Measurements from ENCODE around the gene MPDU1.

MPDU1 gene

DNA sequence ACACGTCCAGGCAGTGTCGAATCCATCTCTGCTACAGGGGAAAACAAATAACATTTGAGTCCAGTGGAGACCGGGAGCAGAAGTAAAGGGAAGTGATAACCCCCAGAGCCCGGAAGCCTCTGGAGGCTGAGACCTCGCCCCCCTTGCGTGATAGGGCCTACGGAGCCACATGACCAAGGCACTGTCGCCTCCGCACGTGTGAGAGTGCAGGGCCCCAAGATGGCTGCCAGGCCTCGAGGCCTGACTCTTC, 11.4 kb upstream of the MPDU1 start:
- H3K4me1 ChIP-seq = peaks cover 12% of the 10 kb centered on the region
- DNase-seq (ENCODE audit: low spot score in 2 of 2) = no peak
- in situ Hi-C loops (cut with MboI; ENCODE audit: low sequenced_read_pairs) = no loop called here
- peak overlapping the region; percentile 99 for H3K4me3 ChIP-seq
- no peaks in the 10 kb centered on the region for H3K27me3 ChIP-seq (ENCODE audit: low read depth)
- H3K36me3 ChIP-seq (replicated peaks) = peaks cover 79% of the 10 kb centered on the region
- no peaks in the 10 kb centered on the region for H3K9me3 ChIP-seq

DNA sequence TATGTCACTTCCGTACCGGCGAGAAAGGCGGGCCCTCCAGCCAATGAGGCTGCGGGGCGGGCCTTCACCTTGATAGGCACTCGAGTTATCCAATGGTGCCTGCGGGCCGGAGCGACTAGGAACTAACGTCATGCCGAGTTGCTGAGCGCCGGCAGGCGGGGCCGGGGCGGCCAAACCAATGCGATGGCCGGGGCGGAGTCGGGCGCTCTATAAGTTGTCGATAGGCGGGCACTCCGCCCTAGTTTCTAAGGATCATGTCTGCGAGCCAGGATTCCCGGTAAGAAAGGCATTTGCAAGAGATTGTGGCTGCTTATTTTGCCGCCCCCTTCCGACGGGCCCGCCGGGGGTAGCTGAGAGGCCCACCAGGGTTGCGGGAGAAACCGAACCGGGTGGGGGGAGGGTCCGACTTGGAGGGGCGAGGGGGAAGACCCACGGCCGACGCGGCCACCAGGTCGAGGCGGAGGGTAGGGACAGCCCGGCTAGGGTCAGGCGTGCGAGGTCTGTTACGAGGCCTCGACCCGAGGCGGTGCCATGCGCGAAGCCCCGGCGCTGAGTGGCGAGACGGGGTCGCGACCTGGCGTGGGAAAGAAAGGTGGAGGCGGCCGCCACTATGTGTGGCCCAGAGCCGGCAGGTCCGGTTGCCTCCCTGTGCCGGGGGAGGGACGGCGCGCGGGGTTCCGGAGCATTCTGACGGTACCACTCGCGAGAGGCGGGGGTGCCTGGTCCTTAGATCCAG, 10.9 kb upstream of the MPDU1 start:
- Histone ChIP-seq H3K36me3 (replicated peaks) (peaks cover 79% of the 10 kb centered on the region), H3K4me3 (peak overlapping the region; percentile 99), H3K4me1 (peaks cover 12% of the 10 kb centered on the region), H3K27me3 (ENCODE audit: low read depth) (no peaks in the 10 kb centered on the region), H3K9me3 (no peaks in the 10 kb centered on the region)
- in situ Hi-C loops (cut with MboI; ENCODE audit: low sequenced_read_pairs) = no loop called here
- DNase-seq (ENCODE audit: low spot score in 2 of 2) = peak; percentile 98 to 99

DNA sequence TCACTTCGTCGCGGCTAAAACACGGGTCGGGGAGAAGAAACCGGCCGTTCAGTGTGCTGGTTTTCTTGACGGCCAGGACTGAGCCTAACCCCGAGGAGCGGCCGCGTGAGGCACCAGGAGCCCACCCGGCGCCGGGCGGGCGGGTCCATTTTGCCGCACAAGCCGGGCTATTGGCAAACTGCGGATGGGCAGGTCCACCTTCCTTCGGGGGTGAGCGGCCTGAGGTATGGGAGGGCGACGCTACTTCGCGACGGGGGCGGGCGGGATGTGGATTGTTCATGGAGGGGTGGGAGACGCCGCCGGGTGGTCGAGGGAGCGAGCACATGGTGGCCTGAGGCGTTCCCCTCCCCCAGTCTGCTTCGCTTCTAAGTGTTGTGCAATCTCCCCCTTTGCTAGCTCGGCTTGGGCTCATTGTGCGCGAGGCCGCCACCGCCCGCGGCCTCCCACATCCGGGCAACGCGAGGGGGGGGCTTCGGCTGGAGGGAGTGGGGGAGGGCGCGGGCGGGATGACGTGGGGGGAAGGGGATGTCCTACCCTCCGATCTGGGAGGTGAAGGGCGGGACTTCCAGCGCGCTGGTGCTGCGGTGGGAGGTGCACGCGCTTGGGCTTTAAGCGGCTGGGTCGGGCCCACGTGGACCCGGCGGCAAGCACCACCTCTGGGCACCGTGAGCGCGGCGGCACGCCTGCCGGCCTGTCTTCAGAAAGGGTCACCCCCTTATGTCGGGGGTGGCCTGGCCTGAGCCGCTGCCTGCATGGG, 10.2 kb upstream of the MPDU1 start:
- peaks cover 82% of the 10 kb centered on the region for H3K36me3 ChIP-seq (replicated peaks)
- H3K27me3 ChIP-seq (ENCODE audit: low read depth) = no peaks in the 10 kb centered on the region
- H3K9me3 ChIP-seq = no peaks in the 10 kb centered on the region
- peaks cover 12% of the 10 kb centered on the region for H3K4me1 ChIP-seq
- peak; percentile 74 to 90 for DNase-seq (ENCODE audit: low spot score in 2 of 2)
- peak overlapping the region; percentile 99 for H3K4me3 ChIP-seq
- in situ Hi-C loops (cut with MboI; ENCODE audit: low sequenced_read_pairs) = no loop called here

DNA sequence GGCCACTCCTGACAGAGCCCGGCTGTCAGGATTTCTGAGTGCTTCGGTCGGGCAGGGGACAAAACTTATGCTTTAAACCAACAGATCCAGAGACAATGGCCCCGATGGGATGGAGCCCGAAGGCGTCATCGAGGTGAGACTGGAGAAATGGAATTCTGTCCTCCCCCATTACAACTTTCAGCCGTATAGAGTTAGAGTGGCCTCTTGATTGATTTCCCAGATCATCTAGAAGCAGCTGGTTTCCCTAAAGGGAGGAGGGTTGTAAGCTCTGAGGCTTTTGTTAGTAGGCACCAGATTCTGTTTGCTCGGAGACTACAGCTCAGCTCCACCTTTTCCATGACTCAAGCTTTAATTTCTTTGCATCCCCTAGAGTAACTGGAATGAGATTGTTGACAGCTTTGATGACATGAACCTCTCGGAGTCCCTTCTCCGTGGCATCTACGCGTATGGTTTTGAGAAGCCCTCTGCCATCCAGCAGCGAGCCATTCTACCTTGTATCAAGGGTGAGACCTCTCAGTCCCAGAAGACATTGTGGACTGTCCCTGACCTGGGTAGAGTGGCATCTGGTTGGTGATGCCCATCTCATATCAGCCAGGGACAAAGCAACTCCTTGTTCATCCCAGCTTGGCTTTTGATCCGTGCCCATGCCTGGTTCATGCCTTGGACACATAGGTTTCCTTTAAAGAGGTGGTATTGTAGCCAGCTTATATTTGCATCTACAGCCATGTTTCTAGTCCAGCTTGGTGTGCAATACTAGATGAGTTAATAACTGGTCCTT, 9.3 kb upstream of the MPDU1 start:
- in situ Hi-C loops (cut with MboI; ENCODE audit: low sequenced_read_pairs) = no loop called here
- Histone ChIP-seq H3K9me3 (no peaks in the 10 kb centered on the region), H3K27me3 (ENCODE audit: low read depth) (no peaks in the 10 kb centered on the region), H3K36me3 (replicated peaks) (peaks cover 86% of the 10 kb centered on the region), H3K4me1 (peaks cover 12% of the 10 kb centered on the region), H3K4me3 (peak overlapping the region; percentile 99)
- no peak for DNase-seq (ENCODE audit: low spot score in 2 of 2)

DNA sequence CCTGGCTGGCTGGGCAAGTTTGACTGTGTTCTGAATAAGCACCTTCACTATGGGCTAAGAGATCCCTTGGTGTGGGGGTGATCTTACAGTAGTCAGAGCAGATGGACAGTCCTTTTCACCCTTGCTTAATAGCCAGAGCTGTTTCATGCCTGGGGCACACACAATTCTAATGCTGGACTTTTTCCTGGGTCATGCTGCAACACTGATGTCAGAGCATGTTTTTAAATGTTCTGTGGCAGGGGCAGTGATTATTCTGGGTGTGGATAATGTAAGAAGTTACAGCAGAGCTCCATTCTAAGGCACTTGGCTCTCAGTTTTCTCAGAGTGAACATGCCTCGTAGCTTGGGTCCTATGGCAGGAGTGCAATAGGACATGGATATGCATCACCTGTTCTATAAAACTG, 8.2 kb upstream of the MPDU1 start:
- in situ Hi-C loops (cut with MboI; ENCODE audit: low sequenced_read_pairs) = no loop called here
- H3K27me3 ChIP-seq (ENCODE audit: low read depth) = no peaks in the 10 kb centered on the region
- no peaks in the 10 kb centered on the region for H3K9me3 ChIP-seq
- DNase-seq (ENCODE audit: low spot score in 2 of 2) = no peak
- peaks cover 12% of the 10 kb centered on the region for H3K4me1 ChIP-seq
- H3K4me3 ChIP-seq = peak overlapping the region; percentile 99; the same call in 1 of the 2 replicates
- H3K36me3 ChIP-seq (replicated peaks) = peaks cover 75% of the 10 kb centered on the region

DNA sequence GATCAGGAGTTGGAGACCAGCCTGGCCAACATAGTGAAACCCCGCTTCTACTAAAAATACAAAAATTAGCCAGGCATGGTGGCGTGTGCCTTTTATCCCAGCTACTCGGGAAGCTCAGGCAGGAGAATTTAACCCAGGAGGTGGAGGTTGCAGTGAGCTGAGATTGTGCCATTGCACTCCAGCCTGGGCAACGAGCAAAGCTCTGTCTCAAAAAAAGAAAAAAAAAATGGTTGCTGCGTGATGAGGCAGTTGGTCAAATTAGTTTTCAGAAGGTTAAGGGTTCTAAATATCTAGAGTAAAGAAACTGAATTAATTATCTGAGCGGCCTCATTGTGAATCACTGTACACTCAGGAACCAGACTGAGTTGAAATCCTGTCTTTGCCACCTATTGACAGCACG, 7.7 kb upstream of the MPDU1 start:
- peaks cover 70% of the 10 kb centered on the region for H3K36me3 ChIP-seq (replicated peaks)
- in situ Hi-C loops (cut with MboI; ENCODE audit: low sequenced_read_pairs) = no loop called here

DNA sequence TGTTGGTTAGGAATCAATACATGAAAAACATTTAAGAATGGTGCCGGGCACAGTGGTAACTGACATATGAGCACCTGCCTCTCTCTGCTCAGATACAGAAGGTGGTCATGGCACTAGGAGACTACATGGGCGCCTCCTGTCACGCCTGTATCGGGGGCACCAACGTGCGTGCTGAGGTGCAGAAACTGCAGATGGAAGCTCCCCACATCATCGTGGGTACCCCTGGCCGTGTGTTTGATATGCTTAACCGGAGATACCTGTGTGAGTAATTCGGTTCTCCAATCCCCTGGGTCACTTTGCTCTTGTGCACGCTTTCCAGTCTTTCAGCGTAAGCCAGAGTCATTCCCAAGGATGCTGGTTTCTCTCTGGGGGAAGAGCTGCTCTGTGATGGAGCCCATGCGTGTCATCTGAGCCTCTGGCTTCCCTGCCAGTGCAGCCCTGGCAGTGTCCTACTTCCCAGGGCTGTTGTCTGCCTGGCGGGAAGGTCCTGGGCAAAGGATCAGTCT, 7.2 kb upstream of the MPDU1 start:
- no peak overlapping the region for H3K4me3 ChIP-seq
- no peaks in the 10 kb centered on the region for H3K9me3 ChIP-seq
- peaks cover 12% of the 10 kb centered on the region for H3K4me1 ChIP-seq
- H3K36me3 ChIP-seq (replicated peaks) = peaks cover 66% of the 10 kb centered on the region
- DNase-seq (ENCODE audit: low spot score in 2 of 2) = no peak
- in situ Hi-C loops (cut with MboI; ENCODE audit: low sequenced_read_pairs) = no loop called here
- no peaks in the 10 kb centered on the region for H3K27me3 ChIP-seq (ENCODE audit: low read depth)

More for the DNA sequence above, 7.7 kb upstream of the MPDU1 start:
- H3K4me3 ChIP-seq = no peak overlapping the region
- H3K9me3 ChIP-seq = no peaks in the 10 kb centered on the region
- no peak for DNase-seq (ENCODE audit: low spot score in 2 of 2)
- H3K27me3 ChIP-seq (ENCODE audit: low read depth) = no peaks in the 10 kb centered on the region
- peaks cover 12% of the 10 kb centered on the region for H3K4me1 ChIP-seq

DNA sequence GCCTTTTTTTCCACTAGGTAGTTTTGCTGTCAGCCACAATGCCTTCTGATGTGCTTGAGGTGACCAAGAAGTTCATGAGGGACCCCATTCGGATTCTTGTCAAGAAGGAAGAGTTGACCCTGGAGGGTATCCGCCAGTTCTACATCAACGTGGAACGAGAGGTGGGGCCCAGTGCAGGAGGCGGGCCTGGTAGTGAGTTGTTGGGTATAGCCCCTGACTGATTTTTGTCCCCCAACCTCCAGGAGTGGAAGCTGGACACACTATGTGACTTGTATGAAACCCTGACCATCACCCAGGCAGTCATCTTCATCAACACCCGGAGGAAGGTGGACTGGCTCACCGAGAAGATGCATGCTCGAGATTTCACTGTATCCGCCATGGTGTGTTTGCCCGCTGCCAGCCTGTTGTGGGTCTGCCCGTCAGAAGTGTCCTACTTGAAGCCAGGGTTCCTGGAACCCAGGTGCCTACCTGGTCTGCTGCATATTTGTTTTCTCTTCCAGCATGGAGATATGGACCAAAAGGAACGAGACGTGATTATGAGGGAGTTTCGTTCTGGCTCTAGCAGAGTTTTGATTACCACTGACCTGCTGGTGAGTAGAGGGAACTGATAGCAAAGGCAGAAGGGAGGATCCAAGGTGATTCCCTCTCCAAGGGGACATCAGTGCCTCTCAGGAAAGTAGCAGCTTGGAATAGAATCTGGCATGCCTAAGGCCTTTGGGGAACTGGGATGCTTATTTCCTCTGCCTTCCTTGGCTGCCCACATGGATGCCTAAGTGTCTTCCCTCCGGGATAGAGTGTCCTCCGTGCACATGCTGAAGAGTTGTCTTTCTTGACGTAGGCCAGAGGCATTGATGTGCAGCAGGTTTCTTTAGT, 6.1 kb upstream of the MPDU1 start:
- in situ Hi-C loops (cut with MboI; ENCODE audit: low sequenced_read_pairs) = no loop called here
- Histone ChIP-seq H3K36me3 (replicated peaks) (peaks cover 66% of the 10 kb centered on the region), H3K4me1 (peaks cover 19% of the 10 kb centered on the region), H3K4me3 (no peak overlapping the region), H3K27me3 (ENCODE audit: low read depth) (no peaks in the 10 kb centered on the region), H3K9me3 (no peaks in the 10 kb centered on the region)
- DNase-seq (ENCODE audit: low spot score in 2 of 2) = no peak

DNA sequence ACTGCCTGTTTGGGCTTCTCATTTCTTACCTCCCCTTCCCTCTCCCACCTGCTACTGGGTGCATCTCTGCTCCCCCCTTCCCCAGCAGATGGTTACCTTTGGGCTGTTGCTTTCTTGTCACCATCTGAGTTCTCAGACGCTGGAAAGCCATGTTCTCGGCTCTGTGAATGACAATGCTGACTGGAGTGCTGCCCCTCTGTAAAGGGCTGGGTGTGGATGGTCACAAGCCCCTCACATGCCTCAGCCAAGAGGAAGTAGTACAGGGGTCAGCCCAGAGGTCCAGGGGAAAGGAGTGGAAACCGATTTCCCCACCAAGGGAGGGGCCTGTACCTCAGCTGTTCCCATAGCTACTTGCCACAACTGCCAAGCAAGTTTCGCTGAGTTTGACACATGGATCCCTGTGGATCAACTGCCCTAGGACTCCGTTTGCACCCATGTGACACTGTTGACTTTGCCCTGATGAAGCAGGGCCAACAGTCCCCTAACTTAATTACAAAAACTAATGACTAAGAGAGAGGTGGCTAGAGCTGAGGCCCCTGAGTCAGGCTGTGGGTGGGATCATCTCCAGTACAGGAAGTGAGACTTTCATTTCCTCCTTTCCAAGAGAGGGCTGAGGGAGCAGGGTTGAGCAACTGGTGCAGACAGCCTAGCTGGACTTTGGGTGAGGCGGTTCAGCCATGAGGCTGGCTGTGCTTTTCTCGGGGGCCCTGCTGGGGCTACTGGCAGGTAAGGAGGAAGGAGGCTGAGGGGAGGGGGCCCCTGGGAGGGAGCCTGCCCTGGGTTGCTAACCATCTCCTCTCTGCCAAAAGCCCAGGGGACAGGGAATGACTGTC, 4.4 kb upstream of the MPDU1 start, which contains the start of gene CD68:
Gene CD68 (plus strand): TSS at position 638 of the 833 bp plus-strand sequence. CDS start 40 bp downstream, at position 678.
- H3K36me3 ChIP-seq (replicated peaks) = peaks cover 54% of the 10 kb centered on the region
- H3K4me1 ChIP-seq = peaks cover 27% of the 10 kb centered on the region
- H3K4me3 ChIP-seq = no peak within 1 kb of the TSS
- in situ Hi-C loops (cut with MboI; ENCODE audit: low sequenced_read_pairs) = no loop called here
- H3K27me3 ChIP-seq (ENCODE audit: low read depth) = no peaks in the 10 kb centered on the region
- H3K9me3 ChIP-seq = no peaks in the 10 kb centered on the region
- peak; percentile 63 to 70 for DNase-seq (ENCODE audit: low spot score in 2 of 2)

DNA sequence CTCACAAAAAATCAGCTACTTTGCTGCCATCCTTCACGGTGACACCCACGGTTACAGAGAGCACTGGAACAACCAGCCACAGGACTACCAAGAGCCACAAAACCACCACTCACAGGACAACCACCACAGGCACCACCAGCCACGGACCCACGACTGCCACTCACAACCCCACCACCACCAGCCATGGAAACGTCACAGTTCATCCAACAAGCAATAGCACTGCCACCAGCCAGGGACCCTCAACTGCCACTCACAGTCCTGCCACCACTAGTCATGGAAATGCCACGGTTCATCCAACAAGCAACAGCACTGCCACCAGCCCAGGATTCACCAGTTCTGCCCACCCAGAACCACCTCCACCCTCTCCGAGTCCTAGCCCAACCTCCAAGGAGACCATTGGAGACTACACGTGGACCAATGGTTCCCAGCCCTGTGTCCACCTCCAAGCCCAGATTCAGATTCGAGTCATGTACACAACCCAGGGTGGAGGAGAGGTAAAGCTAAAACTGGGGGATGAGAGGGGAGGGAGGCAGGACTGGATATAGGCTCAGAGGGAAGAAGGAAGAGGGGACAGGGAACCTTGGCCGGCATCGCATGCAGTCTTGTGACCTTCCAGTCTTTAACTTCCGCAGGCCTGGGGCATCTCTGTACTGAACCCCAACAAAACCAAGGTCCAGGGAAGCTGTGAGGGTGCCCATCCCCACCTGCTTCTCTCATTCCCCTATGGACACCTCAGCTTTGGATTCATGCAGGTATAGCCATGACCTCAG, 3.6 kb upstream of the MPDU1 start:
- peaks cover 46% of the 10 kb centered on the region for H3K36me3 ChIP-seq (replicated peaks)

DNA sequence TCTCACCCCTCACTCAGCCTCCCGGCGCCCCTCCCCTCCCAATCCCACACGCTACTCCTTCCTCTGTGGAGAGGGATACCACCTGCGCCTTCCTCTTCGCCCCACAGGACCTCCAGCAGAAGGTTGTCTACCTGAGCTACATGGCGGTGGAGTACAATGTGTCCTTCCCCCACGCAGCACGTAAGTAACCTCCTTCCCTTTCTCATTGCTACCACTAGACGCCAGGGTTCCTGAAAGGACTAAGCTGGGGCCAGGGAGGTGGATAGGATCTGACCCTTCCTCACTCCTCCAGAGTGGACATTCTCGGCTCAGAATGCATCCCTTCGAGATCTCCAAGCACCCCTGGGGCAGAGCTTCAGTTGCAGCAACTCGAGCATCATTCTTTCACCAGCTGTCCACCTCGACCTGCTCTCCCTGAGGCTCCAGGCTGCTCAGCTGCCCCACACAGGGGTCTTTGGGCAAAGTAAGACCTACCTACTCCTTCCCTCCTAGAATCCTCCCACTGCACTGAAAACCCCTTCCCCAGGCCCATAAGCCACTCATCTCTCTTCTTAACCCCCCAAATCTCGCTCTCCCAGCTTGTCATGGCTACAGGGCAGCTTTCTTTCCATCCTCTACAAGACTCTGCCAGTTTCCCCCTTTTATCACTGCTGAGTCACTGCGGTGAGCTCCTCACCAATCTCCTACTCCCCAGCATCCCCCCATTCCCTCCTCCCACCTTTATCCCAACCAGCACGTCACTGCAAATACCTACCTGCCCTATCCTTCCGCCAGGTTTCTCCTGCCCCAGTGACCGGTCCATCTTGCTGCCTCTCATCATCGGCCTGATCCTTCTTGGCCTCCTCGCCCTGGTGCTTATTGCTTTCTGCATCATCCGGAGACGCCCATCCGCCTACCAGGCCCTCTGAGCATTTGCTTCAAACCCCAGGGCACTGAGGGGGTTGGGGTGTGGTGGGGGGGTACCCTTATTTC, 2.8 kb upstream of the MPDU1 start:
- DNase-seq (ENCODE audit: low spot score in 2 of 2) = no peak
- no peak overlapping the region for H3K4me3 ChIP-seq
- H3K36me3 ChIP-seq (replicated peaks) = peaks cover 38% of the 10 kb centered on the region
- in situ Hi-C loops (cut with MboI; ENCODE audit: low sequenced_read_pairs) = no loop called here
- no peaks in the 10 kb centered on the region for H3K9me3 ChIP-seq
- no peaks in the 10 kb centered on the region for H3K27me3 ChIP-seq (ENCODE audit: low read depth)
- peaks cover 21% of the 10 kb centered on the region for H3K4me1 ChIP-seq

More for the DNA sequence above, 3.6 kb upstream of the MPDU1 start:
- peaks cover 25% of the 10 kb centered on the region for H3K4me1 ChIP-seq
- no peak overlapping the region for H3K4me3 ChIP-seq
- DNase-seq (ENCODE audit: low spot score in 2 of 2) = peak in 1 of 2 experiments; percentile 60
- H3K27me3 ChIP-seq (ENCODE audit: low read depth) = no peaks in the 10 kb centered on the region
- no peaks in the 10 kb centered on the region for H3K9me3 ChIP-seq
- in situ Hi-C loops (cut with MboI; ENCODE audit: low sequenced_read_pairs) = no loop called here

Data from HAP-1 (cell line).